Measurements from ENCODE around the gene WDR59.
A peak's percentile ranks its signal among the peaks of the same experiment; 100 is the strongest.
"Not testable (repeated sequence)": the region's sequence is repeated elsewhere in the genome, so short reads cannot be mapped to it uniquely, and the experiment has no call there.

The WDR59 gene

DNA sequence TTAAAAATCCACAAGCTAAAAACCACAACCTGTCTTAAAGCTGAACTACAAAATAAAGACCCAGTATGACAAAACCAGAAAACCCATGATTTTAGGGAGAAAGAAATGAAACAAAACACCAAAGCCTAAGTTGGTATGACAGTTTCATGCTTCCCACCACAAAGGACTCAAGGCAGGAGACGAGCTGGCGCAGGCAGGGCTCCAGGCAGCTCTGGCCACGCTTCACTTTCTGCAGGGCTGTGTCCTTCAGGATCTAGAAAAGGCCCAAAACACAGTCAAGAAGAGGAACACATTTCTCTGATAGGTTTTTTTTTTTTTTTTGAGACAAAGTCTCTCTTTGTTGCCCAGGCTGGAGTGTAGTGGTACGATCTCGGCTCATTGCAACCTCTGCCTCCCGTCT, 75.3 kb downstream of the WDR59 start:
- no peak for TF ChIP-seq POLR2A (IDR thresholded peaks at IDR 0.05; ENCODE audit: extremely low read depth, insufficient read length)
- TF ChIP-seq, protein P1, sequence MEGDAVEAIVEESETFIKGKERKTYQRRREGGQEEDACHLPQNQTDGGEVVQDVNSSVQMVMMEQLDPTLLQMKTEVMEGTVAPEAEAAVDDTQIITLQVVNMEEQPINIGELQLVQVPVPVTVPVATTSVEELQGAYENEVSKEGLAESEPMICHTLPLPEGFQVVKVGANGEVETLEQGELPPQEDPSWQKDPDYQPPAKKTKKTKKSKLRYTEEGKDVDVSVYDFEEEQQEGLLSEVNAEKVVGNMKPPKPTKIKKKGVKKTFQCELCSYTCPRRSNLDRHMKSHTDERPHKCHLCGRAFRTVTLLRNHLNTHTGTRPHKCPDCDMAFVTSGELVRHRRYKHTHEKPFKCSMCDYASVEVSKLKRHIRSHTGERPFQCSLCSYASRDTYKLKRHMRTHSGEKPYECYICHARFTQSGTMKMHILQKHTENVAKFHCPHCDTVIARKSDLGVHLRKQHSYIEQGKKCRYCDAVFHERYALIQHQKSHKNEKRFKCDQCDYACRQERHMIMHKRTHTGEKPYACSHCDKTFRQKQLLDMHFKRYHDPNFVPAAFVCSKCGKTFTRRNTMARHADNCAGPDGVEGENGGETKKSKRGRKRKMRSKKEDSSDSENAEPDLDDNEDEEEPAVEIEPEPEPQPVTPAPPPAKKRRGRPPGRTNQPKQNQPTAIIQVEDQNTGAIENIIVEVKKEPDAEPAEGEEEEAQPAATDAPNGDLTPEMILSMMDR (IDR thresholded peaks at IDR 0.05; ENCODE audit: low read depth, low read length): no peak
- TF ChIP-seq MYC (IDR thresholded peaks at IDR 0.05; ENCODE audit: low read depth, low read length): no peak
- TF ChIP-seq, protein P2, sequence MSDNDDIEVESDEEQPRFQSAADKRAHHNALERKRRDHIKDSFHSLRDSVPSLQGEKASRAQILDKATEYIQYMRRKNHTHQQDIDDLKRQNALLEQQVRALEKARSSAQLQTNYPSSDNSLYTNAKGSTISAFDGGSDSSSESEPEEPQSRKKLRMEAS (IDR thresholded peaks at IDR 0.05; ENCODE audit: low read depth, low read length): no peak
- DNase-seq (ENCODE audit: low read depth): no peak
- H3K4me3 ChIP-seq (ENCODE audit: low read depth, low read length): no peak overlapping the region

DNA sequence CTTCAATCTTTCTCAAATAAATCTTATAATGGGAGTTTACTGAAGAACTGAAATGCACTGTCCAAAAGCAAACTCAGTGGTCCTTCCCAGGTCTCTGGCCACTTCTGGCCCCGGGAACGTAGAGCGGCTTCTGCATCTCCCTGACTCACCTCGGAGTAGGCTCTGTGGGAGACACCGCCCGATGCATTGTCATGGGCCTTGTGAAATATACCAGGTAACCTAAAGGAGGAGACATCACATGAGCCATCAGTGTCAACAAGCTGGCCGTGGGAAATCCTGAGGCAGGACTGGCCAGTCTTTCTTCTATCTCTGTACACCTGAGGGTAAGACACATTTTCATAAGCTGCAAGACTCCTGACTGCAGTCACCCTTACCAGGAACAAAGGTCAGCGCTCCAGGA, 76.2 kb downstream of the WDR59 start:
- DNase-seq (ENCODE audit: low read depth); H3K4me3 ChIP-seq (ENCODE audit: low read depth, low read length): not testable (repeated sequence)

DNA sequence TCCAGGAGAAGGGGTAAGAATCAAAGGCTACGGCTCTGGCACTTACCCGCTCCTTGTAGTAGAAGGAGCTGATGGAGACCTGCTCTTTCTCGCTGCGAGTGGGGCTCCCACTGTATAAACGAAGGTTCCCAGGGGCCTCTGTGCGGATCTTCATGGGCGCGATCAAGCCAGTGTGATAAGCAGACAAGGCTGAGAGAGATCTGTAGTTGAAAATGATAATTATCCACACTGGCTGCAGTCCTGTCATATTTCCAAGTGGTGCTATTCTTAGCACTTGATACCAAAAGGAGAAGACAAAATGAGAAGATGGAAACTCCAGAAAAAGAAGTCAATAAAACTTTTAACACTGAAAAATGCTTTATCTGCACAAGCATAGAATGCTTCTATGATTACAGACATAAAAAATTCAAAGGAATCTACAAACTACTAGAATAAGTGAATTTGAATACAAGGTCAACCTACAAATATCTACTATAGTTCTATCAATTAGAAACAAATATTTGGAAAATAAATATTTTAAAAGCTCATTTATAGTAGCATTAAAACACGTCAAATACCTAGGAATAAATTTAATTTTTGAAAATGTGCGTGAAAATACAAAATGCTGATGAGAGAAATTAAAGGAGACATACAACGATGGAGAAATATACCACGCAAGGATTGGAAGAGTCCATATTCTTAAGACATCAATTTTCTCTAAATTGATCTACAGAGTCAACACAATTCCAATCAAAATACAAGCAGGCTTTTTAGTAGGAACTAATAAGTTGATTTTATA, 80.8 kb downstream of the WDR59 start:
- DNase-seq (ENCODE audit: low read depth): no peak
- TF ChIP-seq, protein P2 (IDR thresholded peaks at IDR 0.05; ENCODE audit: low read depth, low read length): no peak
- TF ChIP-seq, protein P1 (IDR thresholded peaks at IDR 0.05; ENCODE audit: low read depth, low read length): no peak
- no peak overlapping the region for H3K4me3 ChIP-seq (ENCODE audit: low read depth, low read length)

DNA sequence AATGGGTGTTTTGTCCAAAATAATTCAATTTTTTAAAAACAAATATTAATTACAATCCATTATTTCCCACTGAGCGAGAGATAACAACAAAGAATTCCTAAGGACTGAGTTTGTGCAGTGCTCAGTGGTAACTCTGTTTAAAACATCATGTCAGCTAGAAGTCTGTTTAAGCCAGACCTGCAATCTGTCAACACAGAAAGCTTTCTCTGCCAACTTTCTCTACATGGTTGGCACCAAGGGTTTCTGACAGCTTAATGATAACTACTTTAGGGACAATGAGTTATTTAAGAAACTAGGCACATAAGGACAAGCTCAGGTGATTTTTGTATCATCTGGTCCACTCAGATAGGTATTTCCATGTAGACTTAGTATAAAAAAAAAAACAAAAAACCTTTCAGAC, 81.8 kb downstream of the WDR59 start:
- H3K4me3 ChIP-seq (ENCODE audit: low read depth, low read length): no peak overlapping the region
- no peak for DNase-seq (ENCODE audit: low read depth)
- no peak for TF ChIP-seq MYC (IDR thresholded peaks at IDR 0.05; ENCODE audit: low read depth, low read length)
- TF ChIP-seq, protein P1 (IDR thresholded peaks at IDR 0.05; ENCODE audit: low read depth, low read length): no peak
- TF ChIP-seq POLR2A (IDR thresholded peaks at IDR 0.05; ENCODE audit: extremely low read depth, insufficient read length): no peak
- TF ChIP-seq, protein P2 (IDR thresholded peaks at IDR 0.05; ENCODE audit: low read depth, low read length): no peak

DNA sequence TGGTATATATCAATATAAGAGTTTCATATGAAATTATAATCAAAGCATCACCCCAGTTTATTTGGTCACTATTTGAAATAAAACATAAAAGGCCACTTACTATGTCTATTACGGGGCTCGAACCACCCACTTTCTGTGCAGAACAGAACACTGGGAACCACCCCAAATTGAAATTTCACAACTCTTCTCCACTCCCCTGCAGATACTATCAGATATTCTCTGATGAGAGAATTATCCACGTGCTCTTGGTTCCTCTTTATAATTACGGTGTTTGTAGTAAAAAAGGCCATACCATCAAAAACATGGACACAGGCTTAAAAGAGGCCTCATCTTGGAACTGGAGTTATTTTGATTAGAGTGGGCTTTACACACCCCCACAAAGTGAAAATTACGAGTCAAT, 82.8 kb downstream of the WDR59 start:
- TF ChIP-seq POLR2A (IDR thresholded peaks at IDR 0.05; ENCODE audit: extremely low read depth, insufficient read length) (no peak), MYC (IDR thresholded peaks at IDR 0.05; ENCODE audit: low read depth, low read length) (peak; percentile 67)
- TF ChIP-seq, protein P2 (IDR thresholded peaks at IDR 0.05; ENCODE audit: low read depth, low read length): peak; percentile 73
- H3K4me3 ChIP-seq (ENCODE audit: low read depth, low read length): no peak overlapping the region
- DNase-seq (ENCODE audit: low read depth): peak; percentile 49

DNA sequence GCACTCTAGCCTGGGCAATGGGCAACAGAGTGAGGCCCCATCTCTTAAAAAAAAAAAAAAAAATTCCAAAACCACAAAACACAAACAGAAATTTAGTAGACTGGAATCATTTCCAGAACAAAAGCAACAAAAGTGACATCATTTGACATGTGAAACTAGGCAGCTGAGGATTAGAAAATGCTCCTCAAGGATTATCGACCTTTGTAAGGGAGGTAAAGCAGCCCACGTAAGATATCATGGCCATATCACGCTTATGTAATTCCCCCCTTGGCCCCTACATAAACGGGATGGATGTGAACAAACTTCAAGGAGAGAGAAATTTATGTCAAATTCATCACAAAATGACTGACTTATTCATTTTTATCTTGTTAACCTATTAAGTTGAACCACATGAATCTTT, 83.3 kb downstream of the WDR59 start:
- TF ChIP-seq POLR2A (IDR thresholded peaks at IDR 0.05; ENCODE audit: extremely low read depth, insufficient read length) (no peak), MYC (IDR thresholded peaks at IDR 0.05; ENCODE audit: low read depth, low read length) (no peak)
- TF ChIP-seq, protein P1 (IDR thresholded peaks at IDR 0.05; ENCODE audit: low read depth, low read length): no peak
- TF ChIP-seq, protein P2 (IDR thresholded peaks at IDR 0.05; ENCODE audit: low read depth, low read length): no peak
- DNase-seq (ENCODE audit: low read depth): no peak
- no peak overlapping the region for H3K4me3 ChIP-seq (ENCODE audit: low read depth, low read length)

DNA sequence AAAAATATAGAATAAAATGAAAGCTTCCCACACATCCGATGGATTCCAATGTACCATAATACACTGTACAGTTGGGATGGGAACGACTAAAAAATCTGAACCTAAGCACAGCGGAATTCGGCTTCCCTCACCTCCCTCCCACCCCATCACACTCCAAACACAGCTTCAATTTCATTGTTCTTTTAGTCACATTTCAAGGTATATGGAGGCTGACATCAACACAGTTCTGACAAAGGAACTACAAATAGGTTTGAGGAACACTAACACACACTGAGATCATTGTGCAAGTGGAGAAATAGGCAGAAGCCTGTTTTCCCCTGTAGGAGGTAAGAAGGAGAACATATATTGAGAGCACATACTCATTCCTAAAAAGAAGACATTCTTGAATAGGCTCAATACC, 85.1 kb downstream of the WDR59 start:
- H3K4me3 ChIP-seq (ENCODE audit: low read depth, low read length): no peak overlapping the region
- TF ChIP-seq, protein P2 (IDR thresholded peaks at IDR 0.05; ENCODE audit: low read depth, low read length): no peak
- no peak for TF ChIP-seq POLR2A (IDR thresholded peaks at IDR 0.05; ENCODE audit: extremely low read depth, insufficient read length)
- TF ChIP-seq, protein P1 (IDR thresholded peaks at IDR 0.05; ENCODE audit: low read depth, low read length): no peak
- TF ChIP-seq MYC (IDR thresholded peaks at IDR 0.05; ENCODE audit: low read depth, low read length): no peak
- DNase-seq (ENCODE audit: low read depth): no peak

Measured in NB4 (cell line).